Astrocyte (in vitro differentiated cells and primary cell): Measurements from ENCODE around the gene CDK4.

Experiments used
- EZH2 ChIP-seq: IDR thresholded peaks from 2 replicates; pipeline ENCODE4 v1.6.1; 2012; ENCODE audit warnings: mild to moderate bottlenecking, low read length, inconsistent platforms; ENCODE audit not compliant: insufficient read depth
- TF ChIP-seq, protein P1 (sequence below): IDR thresholded peaks from 2 replicates; pipeline ENCODE4 v1.5.1; 2011; ENCODE audit warnings: low read depth, mild to moderate bottlenecking, inconsistent platforms, low read length, moderate library complexity; ENCODE audit not compliant: insufficient read depth

DNA sequence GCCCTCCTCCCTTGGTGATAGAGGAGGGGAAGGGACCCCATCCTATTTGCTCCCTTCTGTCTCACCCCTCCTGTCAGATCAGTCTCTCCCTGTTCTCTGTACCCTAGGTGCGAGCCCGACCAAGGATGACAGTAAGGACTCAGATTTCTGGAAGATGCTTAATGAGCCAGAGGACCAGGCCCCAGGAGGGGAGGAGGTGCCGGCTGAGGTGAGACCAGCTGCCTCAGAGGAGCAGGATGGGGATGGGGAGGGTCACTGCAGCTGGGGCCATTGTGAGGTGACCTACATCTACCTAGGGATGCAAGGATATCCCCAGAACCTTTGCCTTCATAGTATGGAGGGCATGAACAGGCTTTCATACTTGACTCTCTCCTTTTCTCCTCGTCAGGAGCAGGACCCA is 35.8 kb downstream of the CDK4 start:
- TF ChIP-seq, protein P1, sequence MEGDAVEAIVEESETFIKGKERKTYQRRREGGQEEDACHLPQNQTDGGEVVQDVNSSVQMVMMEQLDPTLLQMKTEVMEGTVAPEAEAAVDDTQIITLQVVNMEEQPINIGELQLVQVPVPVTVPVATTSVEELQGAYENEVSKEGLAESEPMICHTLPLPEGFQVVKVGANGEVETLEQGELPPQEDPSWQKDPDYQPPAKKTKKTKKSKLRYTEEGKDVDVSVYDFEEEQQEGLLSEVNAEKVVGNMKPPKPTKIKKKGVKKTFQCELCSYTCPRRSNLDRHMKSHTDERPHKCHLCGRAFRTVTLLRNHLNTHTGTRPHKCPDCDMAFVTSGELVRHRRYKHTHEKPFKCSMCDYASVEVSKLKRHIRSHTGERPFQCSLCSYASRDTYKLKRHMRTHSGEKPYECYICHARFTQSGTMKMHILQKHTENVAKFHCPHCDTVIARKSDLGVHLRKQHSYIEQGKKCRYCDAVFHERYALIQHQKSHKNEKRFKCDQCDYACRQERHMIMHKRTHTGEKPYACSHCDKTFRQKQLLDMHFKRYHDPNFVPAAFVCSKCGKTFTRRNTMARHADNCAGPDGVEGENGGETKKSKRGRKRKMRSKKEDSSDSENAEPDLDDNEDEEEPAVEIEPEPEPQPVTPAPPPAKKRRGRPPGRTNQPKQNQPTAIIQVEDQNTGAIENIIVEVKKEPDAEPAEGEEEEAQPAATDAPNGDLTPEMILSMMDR, result no peak
- TF ChIP-seq EZH2, result no peak
